Measurements from ENCODE around the gene TTLL9. TPM values are rescaled to one million over a fixed set of nuclear protein-coding genes. Genes with fewer than 3 reads are reported as not detected.

TTLL9 gene
- total and polyA plus RNA-seq, 2 of the 13 experiments (the other 11 are each of a cell fraction or from before 2014, with no cell fraction given), result not detected

- TF ChIP-seq RERE (CRISPR knock-in tag; IDR thresholded peaks at IDR 0.05; ENCODE audit: low read depth) (peak; percentile 100), IKZF1 (IDR thresholded peaks at IDR 0.05) (no peak), MBNL3 (CRISPR knock-in tag; conservative IDR thresholded peaks at IDR 0.05) (no peak; the same call in 1 of the 2 replicates), ZBTB8A (CRISPR knock-in tag; IDR thresholded peaks at IDR 0.05; ENCODE audit: borderline replicate concordance, low read depth) (peak; percentile 100), ZNF503 (CRISPR knock-in tag; IDR thresholded peaks at IDR 0.05) (peak; percentile 100), NAIF1 (CRISPR knock-in tag; IDR thresholded peaks at IDR 0.05; ENCODE audit: borderline replicate concordance) (peak; percentile 99), MED1 (CRISPR knock-in tag; IDR thresholded peaks at IDR 0.05) (peak; percentile 99), HNF1A (IDR thresholded peaks at IDR 0.05; ENCODE audit: low read depth) (no peak), HNF1A (CRISPR knock-in tag; IDR thresholded peaks at IDR 0.05; ENCODE audit: borderline replicate concordance) (peak; percentile 98), ZNF674 (CRISPR knock-in tag; IDR thresholded peaks at IDR 0.05; ENCODE audit: low read depth) (peak; percentile 100), ZFP36L1 (CRISPR knock-in tag; IDR thresholded peaks at IDR 0.05) (peak; percentile 100), ZNF10 (CRISPR knock-in tag; IDR thresholded peaks at IDR 0.05; ENCODE audit: borderline replicate concordance, low read depth) (peak; percentile 99), PBX2 (CRISPR knock-in tag; IDR thresholded peaks at IDR 0.05) (peak; percentile 80), ZNF256 (CRISPR knock-in tag; conservative IDR thresholded peaks at IDR 0.05) (peak; percentile 100), GPN1 (CRISPR knock-in tag; IDR thresholded peaks at IDR 0.05; ENCODE audit: borderline replicate concordance) (peak; percentile 100), PITX1 (CRISPR knock-in tag; IDR thresholded peaks at IDR 0.05) (peak; percentile 100), ZNF777 (CRISPR knock-in tag; IDR thresholded peaks at IDR 0.05) (peak; percentile 99)
Observed at GRCh38 chr20:31968291-31969126, 98.1 kb downstream of the TTLL9 start (continued).

Measured in HepG2 (cell line).